ENCODE results near the gene RXRA.

The RXRA gene

GRCh38 chr9:134324359-134325095 lies 1.7 kb upstream of the RXRA start:
- no peak for DNase-seq (ENCODE audit: low read depth)

- DNase-seq (ENCODE audit: low read depth) = no peak
Measured at GRCh38 chr9:134325096-134325812, 1.0 kb upstream of the RXRA start.

GRCh38 chr9:134326724-134327601 lies 708 bp downstream of the RXRA start:
- DNase-seq (ENCODE audit: low read depth) = no peak

GRCh38 chr9:134327671-134328231 lies 1.5 kb downstream of the RXRA start:
- no peak for DNase-seq (ENCODE audit: low read depth)

GRCh38 chr9:134328341-134328840 lies 2.1 kb downstream of the RXRA start:
- no peak for DNase-seq (ENCODE audit: low read depth)

GRCh38 chr9:134328841-134329575 lies 2.8 kb downstream of the RXRA start:
- DNase-seq (ENCODE audit: low read depth) = no peak

- no peak for DNase-seq (ENCODE audit: low read depth)
Measured at GRCh38 chr9:134329576-134329855, 3.3 kb downstream of the RXRA start.

GRCh38 chr9:134329886-134330285 lies 3.6 kb downstream of the RXRA start:
- no peak for DNase-seq (ENCODE audit: low read depth)

- no peak for DNase-seq (ENCODE audit: low read depth)
Measured at GRCh38 chr9:134330590-134330989, 4.3 kb downstream of the RXRA start.

GRCh38 chr9:134331186-134332025 lies 5.2 kb downstream of the RXRA start:
- no peak for DNase-seq (ENCODE audit: low read depth)

- DNase-seq (ENCODE audit: low read depth) = no peak
Measured at GRCh38 chr9:134332266-134332665, 6.0 kb downstream of the RXRA start.

- no peak for DNase-seq (ENCODE audit: low read depth)
Measured at GRCh38 chr9:134332841-134333233, 6.6 kb downstream of the RXRA start.

- no peak for DNase-seq (ENCODE audit: low read depth)
Measured at GRCh38 chr9:134333234-134333873, 7.1 kb downstream of the RXRA start.

GRCh38 chr9:134333874-134334581 lies 7.8 kb downstream of the RXRA start:
- no peak for DNase-seq (ENCODE audit: low read depth)

- no peak for DNase-seq (ENCODE audit: low read depth)
Measured at GRCh38 chr9:134335061-134335460, 8.8 kb downstream of the RXRA start.

- DNase-seq (ENCODE audit: low read depth) = no peak
Measured at GRCh38 chr9:134335486-134336220, 9.4 kb downstream of the RXRA start.

GRCh38 chr9:134336228-134336627 lies 10.0 kb downstream of the RXRA start:
- no peak for DNase-seq (ENCODE audit: low read depth)

GRCh38 chr9:134336924-134337323 lies 10.7 kb downstream of the RXRA start:
- no peak for DNase-seq (ENCODE audit: low read depth)

GRCh38 chr9:134337469-134337868 lies 11.2 kb downstream of the RXRA start:
- DNase-seq (ENCODE audit: low read depth) = no peak
